ENCODE data around the gene CHD2.

Gene CHD2

DNA sequence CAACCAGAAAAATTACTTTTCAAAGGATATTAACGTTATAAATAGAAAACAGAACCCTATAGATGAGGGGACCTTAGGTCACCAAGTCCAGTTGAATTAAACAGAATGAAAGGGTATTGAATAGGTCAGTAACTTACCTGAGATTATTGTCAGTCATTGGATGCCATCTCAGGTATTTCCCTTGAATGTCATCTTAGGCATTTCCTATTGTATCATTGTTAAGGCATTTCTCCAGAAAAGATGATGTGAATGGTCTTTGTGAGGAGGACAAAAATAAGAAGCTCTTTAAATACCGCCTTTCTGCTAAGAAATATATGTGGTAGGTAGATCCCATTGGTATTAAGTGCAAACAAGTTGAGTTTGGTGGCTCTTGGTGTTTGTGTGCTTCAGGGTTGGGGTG lies 55.6 kb downstream of the CHD2 start:
- H3K9me3 ChIP-seq (ENCODE audit: control insufficient read depth, low read length), result no peaks in the 10 kb centered on the region
- H3K4me3 ChIP-seq (ENCODE audit: insufficient read depth, low read depth, low read length), result no peak overlapping the region
- no peak overlapping the region for H3K27ac ChIP-seq (ENCODE audit: insufficient read depth, low read depth, low read length, poor library complexity, severe bottlenecking)
- 99 to 100% methylated on average over 2 of the region's 2 CpGs for WGBS, 2 experiments
- peaks cover 56% of the 10 kb centered on the region for H3K36me3 ChIP-seq (ENCODE audit: control insufficient read depth, insufficient read depth, low read length)
- no peaks in the 10 kb centered on the region for H3K27me3 ChIP-seq (ENCODE audit: control insufficient read depth, insufficient read depth, low read length, poor library complexity, severe bottlenecking)
- H3K4me1 ChIP-seq (ENCODE audit: control insufficient read depth, insufficient read depth, low read length), result no peaks in the 10 kb centered on the region

- Histone ChIP-seq H3K4me1 (ENCODE audit: control insufficient read depth, insufficient read depth, low read length) (no peaks in the 10 kb centered on the region), H3K27me3 (ENCODE audit: control insufficient read depth, insufficient read depth, low read length, poor library complexity, severe bottlenecking) (no peaks in the 10 kb centered on the region), H3K27ac (ENCODE audit: insufficient read depth, low read depth, low read length, poor library complexity, severe bottlenecking) (no peak overlapping the region), H3K36me3 (ENCODE audit: control insufficient read depth, insufficient read depth, low read length) (peaks cover 48% of the 10 kb centered on the region), H3K4me3 (ENCODE audit: insufficient read depth, low read depth, low read length) (no peak overlapping the region), H3K9me3 (ENCODE audit: control insufficient read depth, low read length) (no peaks in the 10 kb centered on the region)
- 96 to 98% methylated on average over 8 of the region's 8 CpGs for WGBS, 2 experiments
Measured at GRCh38 chr15:92958105-92958504, 58.0 kb downstream of the CHD2 start.

GRCh38 chr15:92959219-92959618 lies 59.1 kb downstream of the CHD2 start:
- Histone ChIP-seq H3K36me3 (ENCODE audit: control insufficient read depth, insufficient read depth, low read length) (peaks cover 45% of the 10 kb centered on the region), H3K27me3 (ENCODE audit: control insufficient read depth, insufficient read depth, low read length, poor library complexity, severe bottlenecking) (no peaks in the 10 kb centered on the region), H3K4me1 (ENCODE audit: control insufficient read depth, insufficient read depth, low read length) (no peaks in the 10 kb centered on the region), H3K9me3 (ENCODE audit: control insufficient read depth, low read length) (no peaks in the 10 kb centered on the region), H3K4me3 (ENCODE audit: insufficient read depth, low read depth, low read length) (no peak overlapping the region), H3K27ac (ENCODE audit: insufficient read depth, low read depth, low read length, poor library complexity, severe bottlenecking) (no peak overlapping the region)
- 93 to 99% methylated on average over 4 of the region's 4 CpGs for WGBS, 2 experiments

DNA sequence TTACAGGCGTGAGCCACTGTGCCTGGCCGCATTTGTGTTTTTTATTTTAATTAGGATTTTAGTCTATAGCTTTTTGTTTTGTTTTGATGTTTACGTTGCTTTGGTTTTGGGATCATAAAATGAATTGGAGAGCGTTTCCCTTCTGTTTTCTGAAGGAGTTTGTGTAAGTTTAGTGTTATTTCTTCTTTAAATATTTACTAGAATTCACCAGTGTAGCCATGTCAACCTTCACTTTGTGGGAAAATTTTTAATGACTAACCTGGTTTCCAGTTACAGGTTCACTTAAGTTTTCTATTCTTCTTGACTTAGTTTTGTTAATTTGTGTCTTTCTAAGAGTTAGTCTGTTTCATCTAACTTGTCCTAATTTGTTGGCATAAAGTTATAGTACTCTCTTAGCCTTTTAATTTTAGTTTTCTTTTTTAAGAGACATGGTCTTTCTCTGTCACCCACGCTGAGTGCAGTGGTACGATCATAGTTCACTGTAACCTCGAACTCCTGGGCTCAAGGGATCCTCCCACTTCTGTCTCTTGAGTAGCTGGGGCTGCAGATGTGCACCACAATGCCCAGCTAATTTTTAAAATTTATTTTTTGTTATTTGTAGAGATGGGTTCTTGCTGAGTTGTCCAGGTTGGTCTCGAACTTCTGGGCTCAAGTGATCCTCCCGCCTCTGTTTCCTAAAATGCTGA lies 61.0 kb downstream of the CHD2 start:
- Histone ChIP-seq H3K4me1 (ENCODE audit: control insufficient read depth, insufficient read depth, low read length) (no peaks in the 10 kb centered on the region), H3K9me3 (ENCODE audit: control insufficient read depth, low read length) (no peaks in the 10 kb centered on the region), H3K27me3 (ENCODE audit: control insufficient read depth, insufficient read depth, low read length, poor library complexity, severe bottlenecking) (no peaks in the 10 kb centered on the region), H3K36me3 (ENCODE audit: control insufficient read depth, insufficient read depth, low read length) (peaks cover 29% of the 10 kb centered on the region), H3K4me3 (ENCODE audit: insufficient read depth, low read depth, low read length) (no peak overlapping the region), H3K27ac (ENCODE audit: insufficient read depth, low read depth, low read length, poor library complexity, severe bottlenecking) (no peak overlapping the region)
- WGBS, 2 experiments, result 89 to 92% methylated on average over 9 of the region's 9 CpGs

DNA sequence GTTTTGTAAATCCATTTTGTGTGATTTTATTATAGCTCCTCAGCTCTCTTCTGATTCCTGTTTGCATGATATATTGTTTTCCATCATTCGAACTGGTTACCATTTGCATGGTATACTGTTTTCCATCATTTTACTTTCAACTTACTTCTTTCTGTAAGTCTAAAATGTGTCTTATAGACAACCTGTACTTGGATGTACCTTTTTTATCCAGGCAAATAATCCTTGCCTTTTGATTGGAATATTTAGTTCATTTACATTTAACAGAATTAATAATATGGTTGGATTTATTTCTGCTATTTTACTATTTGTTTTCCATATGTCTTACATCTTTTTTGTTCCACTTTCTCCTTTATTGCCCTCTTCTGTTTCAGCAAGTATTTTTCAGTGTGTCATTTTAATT lies 62.8 kb downstream of the CHD2 start:
- no peak overlapping the region for H3K27ac ChIP-seq (ENCODE audit: insufficient read depth, low read depth, low read length, poor library complexity, severe bottlenecking)
- WGBS, 2 experiments, result 88 to 100% methylated on average over 1 of the region's 1 CpG

GRCh38 chr15:92963794-92964193 lies 63.7 kb downstream of the CHD2 start:
- H3K4me1 ChIP-seq (ENCODE audit: control insufficient read depth, insufficient read depth, low read length), result no peaks in the 10 kb centered on the region
- no peak overlapping the region for H3K27ac ChIP-seq (ENCODE audit: insufficient read depth, low read depth, low read length, poor library complexity, severe bottlenecking)
- WGBS, 2 experiments, result 95 to 97% methylated on average over 2 of the region's 2 CpGs
- no peaks in the 10 kb centered on the region for H3K9me3 ChIP-seq (ENCODE audit: control insufficient read depth, low read length)
- no peak overlapping the region for H3K4me3 ChIP-seq (ENCODE audit: insufficient read depth, low read depth, low read length)
- H3K27me3 ChIP-seq (ENCODE audit: control insufficient read depth, insufficient read depth, low read length, poor library complexity, severe bottlenecking), result no peaks in the 10 kb centered on the region
- peaks cover 19% of the 10 kb centered on the region for H3K36me3 ChIP-seq (ENCODE audit: control insufficient read depth, insufficient read depth, low read length)

More for the DNA sequence above, 62.8 kb downstream of the CHD2 start:
- Histone ChIP-seq H3K4me3 (ENCODE audit: insufficient read depth, low read depth, low read length) (no peak overlapping the region), H3K27me3 (ENCODE audit: control insufficient read depth, insufficient read depth, low read length, poor library complexity, severe bottlenecking) (no peaks in the 10 kb centered on the region), H3K9me3 (ENCODE audit: control insufficient read depth, low read length) (no peaks in the 10 kb centered on the region), H3K36me3 (ENCODE audit: control insufficient read depth, insufficient read depth, low read length) (peaks cover 25% of the 10 kb centered on the region), H3K4me1 (ENCODE audit: control insufficient read depth, insufficient read depth, low read length) (no peaks in the 10 kb centered on the region)

DNA sequence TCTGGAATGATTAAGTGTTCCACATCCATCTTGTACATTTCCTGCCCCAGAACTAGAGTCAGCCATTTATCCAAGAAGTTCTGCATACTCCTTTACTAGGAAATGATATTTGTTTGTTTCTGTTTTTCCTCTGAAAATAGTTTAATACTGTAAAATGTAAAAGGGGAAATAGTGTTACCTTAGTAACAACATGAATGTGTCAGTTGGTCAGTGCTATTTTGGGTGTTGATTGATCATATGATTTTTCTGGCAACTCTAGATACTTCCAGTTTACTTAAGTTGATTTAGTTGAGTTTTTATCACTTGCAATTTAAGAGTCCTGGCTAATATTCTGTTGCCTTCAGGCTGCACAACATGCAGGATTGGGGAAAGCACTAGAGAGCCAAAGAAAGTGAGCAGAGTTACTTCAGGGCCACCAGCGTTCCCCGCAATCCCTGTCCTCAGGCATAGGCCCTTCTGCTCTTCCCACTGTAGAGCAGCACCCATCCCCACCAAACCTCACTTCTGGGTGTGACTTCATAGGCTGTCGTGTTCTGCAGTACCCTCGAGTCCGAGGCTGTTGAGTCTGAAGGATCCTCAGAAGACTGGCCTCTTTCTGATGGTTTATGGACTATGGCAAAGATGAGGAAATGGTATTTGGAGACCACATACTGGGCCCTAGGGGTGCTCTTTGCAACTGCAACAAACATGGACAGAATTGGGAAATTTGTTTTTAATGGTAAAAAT lies 69.0 kb downstream of the CHD2 start:
- Histone ChIP-seq H3K27ac (ENCODE audit: insufficient read depth, low read depth, low read length, poor library complexity, severe bottlenecking) (no peak overlapping the region), H3K9me3 (ENCODE audit: control insufficient read depth, low read length) (no peaks in the 10 kb centered on the region), H3K27me3 (ENCODE audit: control insufficient read depth, insufficient read depth, low read length, poor library complexity, severe bottlenecking) (no peaks in the 10 kb centered on the region), H3K4me3 (ENCODE audit: insufficient read depth, low read depth, low read length) (no peak overlapping the region), H3K36me3 (ENCODE audit: control insufficient read depth, insufficient read depth, low read length) (peaks cover 29% of the 10 kb centered on the region), H3K4me1 (ENCODE audit: control insufficient read depth, insufficient read depth, low read length) (no peaks in the 10 kb centered on the region)
- 93 to 97% methylated on average over 5 of the region's 5 CpGs for WGBS, 2 experiments

DNA sequence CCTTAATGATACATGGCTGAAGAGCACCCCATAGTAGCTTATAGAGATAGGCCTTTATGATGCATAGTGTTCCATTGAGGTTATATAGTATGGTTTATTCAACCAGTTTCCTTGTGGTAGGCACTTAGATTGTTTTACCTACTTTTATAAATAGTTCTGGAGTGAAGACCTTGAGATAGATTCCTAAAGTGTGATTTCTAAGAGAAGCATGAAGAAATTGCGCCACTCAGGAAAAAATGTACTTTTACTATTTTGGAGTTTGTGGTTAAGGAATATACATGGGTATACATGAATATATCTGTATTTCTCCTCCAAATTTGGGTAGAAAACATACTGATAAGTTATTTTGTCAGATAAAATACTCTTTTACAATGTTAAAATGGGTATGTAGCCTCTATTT lies 70.5 kb downstream of the CHD2 start:
- Histone ChIP-seq H3K27ac (ENCODE audit: insufficient read depth, low read depth, low read length, poor library complexity, severe bottlenecking) (no peak overlapping the region), H3K4me3 (ENCODE audit: insufficient read depth, low read depth, low read length) (no peak overlapping the region), H3K4me1 (ENCODE audit: control insufficient read depth, insufficient read depth, low read length) (no peaks in the 10 kb centered on the region), H3K9me3 (ENCODE audit: control insufficient read depth, low read length) (no peaks in the 10 kb centered on the region), H3K36me3 (ENCODE audit: control insufficient read depth, insufficient read depth, low read length) (peaks cover 41% of the 10 kb centered on the region), H3K27me3 (ENCODE audit: control insufficient read depth, insufficient read depth, low read length, poor library complexity, severe bottlenecking) (no peaks in the 10 kb centered on the region)
- WGBS, 2 experiments, result 100% methylated on average over 1 of the region's 1 CpG

- H3K27me3 ChIP-seq (ENCODE audit: control insufficient read depth, insufficient read depth, low read length, poor library complexity, severe bottlenecking), result no peaks in the 10 kb centered on the region
- no peaks in the 10 kb centered on the region for H3K9me3 ChIP-seq (ENCODE audit: control insufficient read depth, low read length)
- no peak overlapping the region for H3K4me3 ChIP-seq (ENCODE audit: insufficient read depth, low read depth, low read length)
- peaks cover 46% of the 10 kb centered on the region for H3K36me3 ChIP-seq (ENCODE audit: control insufficient read depth, insufficient read depth, low read length)
- 90 to 92% methylated on average over 1 of the region's 1 CpG for WGBS, 2 experiments
- no peak overlapping the region for H3K27ac ChIP-seq (ENCODE audit: insufficient read depth, low read depth, low read length, poor library complexity, severe bottlenecking)
- H3K4me1 ChIP-seq (ENCODE audit: control insufficient read depth, insufficient read depth, low read length), result no peaks in the 10 kb centered on the region
Measured at GRCh38 chr15:92971081-92971480, 71.0 kb downstream of the CHD2 start.

GRCh38 chr15:92971713-92972112 lies 71.6 kb downstream of the CHD2 start:
- Histone ChIP-seq H3K27me3 (ENCODE audit: control insufficient read depth, insufficient read depth, low read length, poor library complexity, severe bottlenecking) (no peaks in the 10 kb centered on the region), H3K27ac (ENCODE audit: insufficient read depth, low read depth, low read length, poor library complexity, severe bottlenecking) (no peak overlapping the region), H3K4me3 (ENCODE audit: insufficient read depth, low read depth, low read length) (no peak overlapping the region), H3K4me1 (ENCODE audit: control insufficient read depth, insufficient read depth, low read length) (no peaks in the 10 kb centered on the region), H3K36me3 (ENCODE audit: control insufficient read depth, insufficient read depth, low read length) (peaks cover 43% of the 10 kb centered on the region), H3K9me3 (ENCODE audit: control insufficient read depth, low read length) (no peaks in the 10 kb centered on the region)
- 88 to 92% methylated on average over 1 of the region's 1 CpG for WGBS, 2 experiments

All from ectodermal cell (in vitro differentiated cells).